GM10847 (cell line): ENCODE measurements around the gene AGXT.

ENCODE experiments used
- POLR2A ChIP-seq: IDR thresholded peaks from 2 replicates; pipeline ENCODE4 v1.6.1; 2011; ENCODE audit not compliant: insufficient read length; ENCODE audit errors: extremely low read depth

The AGXT gene

GRCh38 chr2:240928476-240929363 is 60.1 kb downstream of the AGXT start:
- TF ChIP-seq POLR2A, result no peak

GRCh38 chr2:240929364-240930095 is 60.9 kb downstream of the AGXT start:
- no peak for TF ChIP-seq POLR2A
